SJSA1 (cell line): Measurements from ENCODE around the gene IDH3A. TPM values are rescaled to one million over a fixed set of nuclear protein-coding genes. Genes with fewer than 3 reads are reported as not detected.

Experiments
- DNase-seq, 2 experiments: peaks; one replicate each; pipeline ENCODE4 v3.0.0-alpha.2; 2015 to 2020; ENCODE audit warnings: low spot score in 2 of 2, low read depth in 1 of 2
- H3K27ac ChIP-seq: fragments of 250-450 bp; sonication (Bioruptor Pico); 2 replicates; pipeline ENCODE4 v1.5.1; 2020; ENCODE audit warnings: mild to moderate bottlenecking, moderate library complexity
- H3K27me3 ChIP-seq: fragments of 250-450 bp; sonication (Bioruptor Pico); replicated peaks from 2 replicates; pipeline ENCODE4 v1.5.1; 2020; ENCODE audit warnings: mild to moderate bottlenecking, moderate library complexity
- H3K36me3 ChIP-seq: fragments of 250-450 bp; sonication (Bioruptor Pico); 2 replicates; pipeline ENCODE4 v1.5.1; 2020; ENCODE audit warnings: mild to moderate bottlenecking
- H3K4me1 ChIP-seq: fragments of 250-450 bp; sonication (Bioruptor Pico); replicated peaks from 2 replicates; pipeline ENCODE4 v1.6.1; 2021; ENCODE audit warnings: mild to moderate bottlenecking
- H3K4me3 ChIP-seq: fragments of 250-450 bp; sonication (Bioruptor Pico); 2 replicates; pipeline ENCODE4 v1.5.1; 2020; ENCODE audit warnings: mild to moderate bottlenecking
- H3K9me3 ChIP-seq: fragments of 250-450 bp; sonication (Bioruptor Pico); replicated peaks from 2 replicates; pipeline ENCODE4 v1.5.1; 2020; ENCODE audit warnings: mild to moderate bottlenecking
- total RNA-seq: library from RNA; depleted of rRNA; stranded (reverse); fragments of >200 nt; shearing (Covaris generic); gene quantifications from 2 replicates; pipeline ENCODE4 v1.2.3, GENCODE V29; 2014

The IDH3A gene
- total RNA-seq, 1 experiment from 2014 or later = 64.6 TPM

- Histone ChIP-seq H3K27ac (no peak overlapping the region), H3K9me3 (no peaks in the 10 kb centered on the region), H3K4me1 (peaks cover 13% of the 10 kb centered on the region; the same call in 1 of the 2 replicates), H3K4me3 (no peak overlapping the region), H3K27me3 (no peaks in the 10 kb centered on the region), H3K36me3 (no peaks in the 10 kb centered on the region)
- peak in 1 of 2 experiments; percentile 15 for DNase-seq
These were observed 57.4 kb downstream of the IDH3A start for GRCh38 chr15:78206326-78207109.

- Histone ChIP-seq H3K27ac (no peak overlapping the region), H3K4me3 (no peak overlapping the region), H3K36me3 (no peaks in the 10 kb centered on the region), H3K27me3 (no peaks in the 10 kb centered on the region), H3K4me1 (peaks cover 15% of the 10 kb centered on the region), H3K9me3 (no peaks in the 10 kb centered on the region)
- DNase-seq = no peak
These were observed 57.9 kb downstream of the IDH3A start for GRCh38 chr15:78207110-78207458.

DNA sequence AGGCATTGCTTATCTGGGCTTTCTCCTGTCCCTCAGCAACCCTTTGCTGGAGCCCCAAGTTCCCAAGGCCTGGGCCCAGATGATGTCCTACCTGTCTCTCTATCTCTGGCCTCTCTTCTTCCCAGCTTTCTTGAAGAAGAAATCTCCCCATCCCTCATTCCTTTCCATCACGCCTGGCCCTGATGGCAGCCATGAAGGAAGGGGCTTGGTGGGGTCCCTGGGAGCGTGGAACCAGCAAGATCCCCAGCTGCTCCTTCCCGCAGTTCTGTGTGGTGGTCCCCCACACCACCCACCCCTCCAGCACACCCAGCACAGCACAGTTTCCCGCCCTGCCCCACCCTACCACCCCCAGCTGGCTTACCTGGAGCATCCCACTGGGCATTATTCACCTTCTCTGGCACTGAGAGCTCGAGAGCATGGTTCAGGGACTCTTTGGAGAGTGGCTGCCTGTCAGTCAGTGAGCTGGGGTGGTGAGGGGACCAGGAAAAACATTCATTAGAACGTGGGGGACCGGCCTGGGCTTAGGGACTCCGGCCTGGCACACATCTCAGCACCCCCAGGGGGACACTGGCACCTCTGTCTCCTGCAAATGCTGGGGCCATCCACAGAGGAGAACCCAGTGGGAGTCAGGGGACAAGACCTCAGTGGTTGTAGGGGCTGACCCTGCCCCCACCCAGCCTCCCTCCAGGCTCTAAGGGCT, 58.6 kb downstream of the IDH3A start:
- H3K27me3 ChIP-seq = no peaks in the 10 kb centered on the region
- no peak overlapping the region for H3K4me3 ChIP-seq
- H3K9me3 ChIP-seq = no peaks in the 10 kb centered on the region
- H3K36me3 ChIP-seq = no peaks in the 10 kb centered on the region
- DNase-seq = no peak
- no peak overlapping the region for H3K27ac ChIP-seq
- H3K4me1 ChIP-seq = peaks cover 22% of the 10 kb centered on the region

DNA sequence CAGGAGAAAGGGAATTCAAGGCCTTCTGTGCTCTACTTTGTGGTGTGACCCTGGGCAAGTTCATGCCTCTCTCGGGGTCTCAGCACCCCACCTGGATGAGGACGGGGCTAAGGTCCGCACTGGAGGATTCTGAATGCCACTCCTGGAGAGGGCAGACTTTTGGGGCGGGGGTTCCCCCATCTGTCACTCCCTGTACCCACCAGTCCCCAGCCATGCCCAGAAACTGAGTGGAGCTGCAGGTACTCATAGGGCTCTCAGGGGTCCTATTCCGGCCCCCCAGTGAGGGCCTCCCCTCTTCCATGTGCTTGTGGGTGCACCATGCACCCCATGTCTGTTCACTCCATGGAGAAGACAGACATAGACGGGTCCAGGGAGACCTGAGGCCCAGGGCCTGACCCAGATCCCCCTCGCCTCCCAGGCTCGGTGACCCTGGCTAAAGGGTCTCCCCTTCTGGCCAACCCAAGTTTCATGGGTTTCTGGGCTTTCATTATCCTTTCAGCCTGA, 59.2 kb downstream of the IDH3A start:
- Histone ChIP-seq H3K36me3 (no peaks in the 10 kb centered on the region), H3K9me3 (no peaks in the 10 kb centered on the region), H3K27ac (no peak overlapping the region), H3K27me3 (no peaks in the 10 kb centered on the region), H3K4me3 (no peak overlapping the region), H3K4me1 (peaks cover 28% of the 10 kb centered on the region)
- no peak for DNase-seq

- DNase-seq = no peak
- Histone ChIP-seq H3K27ac (no peak overlapping the region), H3K4me3 (no peak overlapping the region)
These were observed 59.9 kb downstream of the IDH3A start for GRCh38 chr15:78208887-78209645.

GRCh38 chr15:78209646-78210348, 60.6 kb downstream of the IDH3A start:
- Histone ChIP-seq H3K27ac (no peak overlapping the region), H3K9me3 (no peaks in the 10 kb centered on the region), H3K27me3 (no peaks in the 10 kb centered on the region), H3K36me3 (no peaks in the 10 kb centered on the region), H3K4me3 (no peak overlapping the region), H3K4me1 (peaks cover 29% of the 10 kb centered on the region)
- DNase-seq = peak in 1 of 2 experiments; percentile 36

More at GRCh38 chr15:78208887-78209645, 59.9 kb downstream of the IDH3A start:
- H3K36me3 ChIP-seq = no peaks in the 10 kb centered on the region
- no peaks in the 10 kb centered on the region for H3K9me3 ChIP-seq
- no peaks in the 10 kb centered on the region for H3K27me3 ChIP-seq
- H3K4me1 ChIP-seq = peaks cover 28% of the 10 kb centered on the region

GRCh38 chr15:78210349-78210717, 61.2 kb downstream of the IDH3A start:
- H3K27ac ChIP-seq = no peak overlapping the region
- no peaks in the 10 kb centered on the region for H3K27me3 ChIP-seq
- H3K36me3 ChIP-seq = no peaks in the 10 kb centered on the region
- DNase-seq = peak in 1 of 2 experiments; percentile 16
- H3K4me1 ChIP-seq = peaks cover 34% of the 10 kb centered on the region
- H3K4me3 ChIP-seq = no peak overlapping the region
- H3K9me3 ChIP-seq = no peaks in the 10 kb centered on the region

GRCh38 chr15:78211189-78211921, 62.2 kb downstream of the IDH3A start:
- DNase-seq = peak in 1 of 2 experiments; percentile 22
- peaks cover 32% of the 10 kb centered on the region for H3K4me1 ChIP-seq
- H3K36me3 ChIP-seq = no peaks in the 10 kb centered on the region
- no peak overlapping the region for H3K4me3 ChIP-seq
- no peaks in the 10 kb centered on the region for H3K9me3 ChIP-seq
- no peaks in the 10 kb centered on the region for H3K27me3 ChIP-seq
- H3K27ac ChIP-seq = no peak overlapping the region

DNA sequence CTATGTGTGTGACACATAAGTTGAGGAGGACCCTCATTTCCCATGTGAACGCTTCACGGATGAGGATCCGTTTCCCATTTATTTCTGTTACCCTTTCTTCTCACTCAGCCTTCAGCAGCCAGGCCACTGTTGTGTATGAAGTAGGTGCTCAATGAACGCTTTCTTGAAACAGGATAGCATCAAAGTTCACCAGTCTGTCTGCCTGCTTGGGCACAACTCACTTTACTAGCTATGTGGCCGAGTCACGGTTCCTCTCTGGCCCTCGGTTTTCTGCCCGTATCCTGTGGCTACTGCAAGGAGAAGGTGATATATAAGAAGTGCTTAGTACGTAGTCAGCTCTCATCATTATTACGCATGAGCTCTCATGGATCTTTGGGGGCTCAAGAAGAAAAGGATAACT, 62.8 kb downstream of the IDH3A start:
- no peak for DNase-seq
- Histone ChIP-seq H3K9me3 (no peaks in the 10 kb centered on the region), H3K4me3 (no peak overlapping the region), H3K27ac (no peak overlapping the region), H3K36me3 (no peaks in the 10 kb centered on the region), H3K27me3 (no peaks in the 10 kb centered on the region), H3K4me1 (peaks cover 26% of the 10 kb centered on the region)

- H3K4me1 ChIP-seq = peaks cover 21% of the 10 kb centered on the region
- no peak overlapping the region for H3K4me3 ChIP-seq
- peak; percentile 83 to 92 for DNase-seq
- H3K27me3 ChIP-seq = no peaks in the 10 kb centered on the region
- H3K27ac ChIP-seq = no peak overlapping the region
- no peaks in the 10 kb centered on the region for H3K9me3 ChIP-seq
- no peaks in the 10 kb centered on the region for H3K36me3 ChIP-seq
These were observed 63.6 kb downstream of the IDH3A start for GRCh38 chr15:78212546-78213424.

DNA sequence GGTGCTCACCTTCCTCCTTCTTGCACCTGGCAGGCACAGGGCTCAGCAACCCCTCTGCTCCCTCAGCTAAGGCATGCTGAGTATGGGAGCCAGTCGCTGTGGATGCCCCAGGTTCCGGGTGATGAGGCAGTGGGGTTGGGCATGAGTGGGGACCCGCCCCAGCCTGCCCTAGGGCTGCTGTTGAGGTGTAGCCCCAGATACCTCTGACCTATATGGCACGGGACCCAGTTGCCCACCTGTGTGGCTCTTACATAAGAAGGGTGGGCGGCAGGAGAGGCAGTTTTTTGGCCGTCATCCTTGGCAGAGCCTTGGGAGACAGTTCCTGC, 64.2 kb downstream of the IDH3A start:
- Histone ChIP-seq H3K27ac (no peak overlapping the region), H3K4me1 (peaks cover 21% of the 10 kb centered on the region), H3K9me3 (no peaks in the 10 kb centered on the region), H3K4me3 (no peak overlapping the region), H3K36me3 (no peaks in the 10 kb centered on the region), H3K27me3 (no peaks in the 10 kb centered on the region)
- no peak for DNase-seq

- no peak for DNase-seq
- H3K27ac ChIP-seq = no peak overlapping the region
- H3K36me3 ChIP-seq = no peaks in the 10 kb centered on the region
- no peaks in the 10 kb centered on the region for H3K27me3 ChIP-seq
- H3K9me3 ChIP-seq = no peaks in the 10 kb centered on the region
- peaks cover 21% of the 10 kb centered on the region for H3K4me1 ChIP-seq
- H3K4me3 ChIP-seq = no peak overlapping the region
These were observed 64.8 kb downstream of the IDH3A start for GRCh38 chr15:78213956-78214355.
